Measurements from ENCODE around the gene LIN54. TPM values are rescaled to one million over a fixed set of nuclear protein-coding genes. Genes with fewer than 3 reads are reported as not detected.
"Not testable (repeated sequence)": the region's sequence is repeated elsewhere in the genome, so short reads cannot be mapped to it uniquely, and the experiment has no call there.

The LIN54 gene
- total and polyA plus RNA-seq, 4 donors, result 12.8 to 25.7 (median 17.6) TPM

GRCh38 chr4:83013420-83013867 lies 2.8 kb upstream of the LIN54 start:
- DNase-seq (ENCODE audit: low read depth in 4 of 6, low spot score in 6 of 6), result peak in 1 of 6 donors; percentile 51
- H3K36me3 ChIP-seq (ENCODE audit: control insufficient read depth, insufficient read depth, low read length), result no peaks in the 10 kb centered on the region
- H3K9me3 ChIP-seq (ENCODE audit: control insufficient read depth, insufficient read depth, low read length), result no peaks in the 10 kb centered on the region
- peaks cover 8% of the 10 kb centered on the region for H3K4me1 ChIP-seq (ENCODE audit: control insufficient read depth, insufficient read depth, low read length)
- peak overlapping the region; percentile 82 for H3K27ac ChIP-seq (ENCODE audit: low read depth, low read length)
- no peaks in the 10 kb centered on the region for H3K27me3 ChIP-seq (ENCODE audit: control insufficient read depth, insufficient read depth, low read length)
- peak overlapping the region; percentile 93 for H3K4me3 ChIP-seq (ENCODE audit: low read depth, low read length)
- WGBS (ENCODE audit: insufficient coverage), result 26% methylated on average over 3 of the region's 13 CpGs

- Histone ChIP-seq H3K4me3 (ENCODE audit: low read depth, low read length) (peak overlapping the region; percentile 93), H3K9me3 (ENCODE audit: control insufficient read depth, insufficient read depth, low read length) (no peaks in the 10 kb centered on the region), H3K4me1 (ENCODE audit: control insufficient read depth, insufficient read depth, low read length) (peaks cover 11% of the 10 kb centered on the region), H3K36me3 (ENCODE audit: control insufficient read depth, insufficient read depth, low read length) (no peaks in the 10 kb centered on the region), H3K27me3 (ENCODE audit: control insufficient read depth, insufficient read depth, low read length) (no peaks in the 10 kb centered on the region), H3K27ac (ENCODE audit: low read depth, low read length) (peak overlapping the region; percentile 94)
- peak; percentile 95 to 100 (median 98) for DNase-seq (ENCODE audit: low read depth in 4 of 6, low spot score in 6 of 6)
- 0% methylated on average over 71 of the region's 73 CpGs for WGBS (ENCODE audit: insufficient coverage)
Measured at GRCh38 chr4:83012687-83013419, 2.2 kb upstream of the LIN54 start.

GRCh38 chr4:83012200-83012686 lies 1.6 kb upstream of the LIN54 start:
- Histone ChIP-seq H3K9me3 (ENCODE audit: control insufficient read depth, insufficient read depth, low read length) (no peaks in the 10 kb centered on the region), H3K4me1 (ENCODE audit: control insufficient read depth, insufficient read depth, low read length) (peaks cover 11% of the 10 kb centered on the region), H3K4me3 (ENCODE audit: low read depth, low read length) (peak overlapping the region; percentile 93), H3K27ac (ENCODE audit: low read depth, low read length) (peak overlapping the region; percentile 94), H3K36me3 (ENCODE audit: control insufficient read depth, insufficient read depth, low read length) (no peaks in the 10 kb centered on the region), H3K27me3 (ENCODE audit: control insufficient read depth, insufficient read depth, low read length) (no peaks in the 10 kb centered on the region)
- DNase-seq (ENCODE audit: low read depth in 4 of 6, low spot score in 6 of 6), result peak in 2 of 6 donors; percentile 13 to 31
- WGBS (ENCODE audit: insufficient coverage), result 0% methylated on average over 43 of the region's 43 CpGs

GRCh38 chr4:83011689-83012199 lies 1.1 kb upstream of the LIN54 start:
- peak in 3 of 6 donors; percentile 1 to 10 (median 7) for DNase-seq (ENCODE audit: low read depth in 4 of 6, low spot score in 6 of 6)
- no peaks in the 10 kb centered on the region for H3K27me3 ChIP-seq (ENCODE audit: control insufficient read depth, insufficient read depth, low read length)
- peak overlapping the region; percentile 93 for H3K4me3 ChIP-seq (ENCODE audit: low read depth, low read length)
- WGBS (ENCODE audit: insufficient coverage), result 0% methylated on average over 3 of the region's 5 CpGs
- peaks cover 11% of the 10 kb centered on the region for H3K4me1 ChIP-seq (ENCODE audit: control insufficient read depth, insufficient read depth, low read length)
- peak overlapping the region; percentile 94 for H3K27ac ChIP-seq (ENCODE audit: low read depth, low read length)
- H3K9me3 ChIP-seq (ENCODE audit: control insufficient read depth, insufficient read depth, low read length), result no peaks in the 10 kb centered on the region
- no peaks in the 10 kb centered on the region for H3K36me3 ChIP-seq (ENCODE audit: control insufficient read depth, insufficient read depth, low read length)

- peak in 1 of 6 donors; percentile 21 for DNase-seq (ENCODE audit: low read depth in 4 of 6, low spot score in 6 of 6)
- H3K9me3 ChIP-seq (ENCODE audit: control insufficient read depth, insufficient read depth, low read length), result no peaks in the 10 kb centered on the region
- peaks cover 11% of the 10 kb centered on the region for H3K4me1 ChIP-seq (ENCODE audit: control insufficient read depth, insufficient read depth, low read length)
- H3K4me3 ChIP-seq (ENCODE audit: low read depth, low read length), result peak overlapping the region; percentile 93
- H3K27me3 ChIP-seq (ENCODE audit: control insufficient read depth, insufficient read depth, low read length), result no peaks in the 10 kb centered on the region
- WGBS (ENCODE audit: insufficient coverage), result 0% methylated on average over 10 of the region's 14 CpGs
- H3K36me3 ChIP-seq (ENCODE audit: control insufficient read depth, insufficient read depth, low read length), result no peaks in the 10 kb centered on the region
- H3K27ac ChIP-seq (ENCODE audit: low read depth, low read length), result peak overlapping the region; percentile 94
Measured at GRCh38 chr4:83010111-83010521, 507 bp downstream of the LIN54 start.

GRCh38 chr4:83009529-83009928 lies 1.1 kb downstream of the LIN54 start:
- Histone ChIP-seq H3K27ac (ENCODE audit: low read depth, low read length) (no peak overlapping the region), H3K36me3 (ENCODE audit: control insufficient read depth, insufficient read depth, low read length) (no peaks in the 10 kb centered on the region), H3K4me1 (ENCODE audit: control insufficient read depth, insufficient read depth, low read length) (peaks cover 11% of the 10 kb centered on the region), H3K9me3 (ENCODE audit: control insufficient read depth, insufficient read depth, low read length) (no peaks in the 10 kb centered on the region), H3K4me3 (ENCODE audit: low read depth, low read length) (peak overlapping the region; percentile 93), H3K27me3 (ENCODE audit: control insufficient read depth, insufficient read depth, low read length) (no peaks in the 10 kb centered on the region)
- peak in 1 of 6 donors; percentile 1 for DNase-seq (ENCODE audit: low read depth in 4 of 6, low spot score in 6 of 6)
- whole genome bisulfite sequencing (ENCODE audit: insufficient coverage), result no CpG with 5 or more reads among the region's 3 CpGs

- not testable (repeated sequence) for H3K36me3 ChIP-seq (ENCODE audit: control insufficient read depth, insufficient read depth, low read length); H3K27ac ChIP-seq (ENCODE audit: low read depth, low read length); H3K4me3 ChIP-seq (ENCODE audit: low read depth, low read length); H3K27me3 ChIP-seq (ENCODE audit: control insufficient read depth, insufficient read depth, low read length); DNase-seq (ENCODE audit: low read depth in 4 of 6, low spot score in 6 of 6); H3K9me3 ChIP-seq (ENCODE audit: control insufficient read depth, insufficient read depth, low read length); H3K4me1 ChIP-seq (ENCODE audit: control insufficient read depth, insufficient read depth, low read length)
- 96% methylated on average over 8 of the region's 14 CpGs for WGBS (ENCODE audit: insufficient coverage)
Measured at GRCh38 chr4:83003044-83003791, 7.4 kb downstream of the LIN54 start.

- H3K36me3 ChIP-seq (ENCODE audit: control insufficient read depth, insufficient read depth, low read length), result no peaks in the 10 kb centered on the region
- 100% methylated on average over 1 of the region's 3 CpGs for WGBS (ENCODE audit: insufficient coverage)
- H3K9me3 ChIP-seq (ENCODE audit: control insufficient read depth, insufficient read depth, low read length), result no peaks in the 10 kb centered on the region
- no peak for DNase-seq (ENCODE audit: low read depth in 4 of 6, low spot score in 6 of 6)
- no peaks in the 10 kb centered on the region for H3K27me3 ChIP-seq (ENCODE audit: control insufficient read depth, insufficient read depth, low read length)
- H3K4me1 ChIP-seq (ENCODE audit: control insufficient read depth, insufficient read depth, low read length), result no peaks in the 10 kb centered on the region
- no peak overlapping the region for H3K4me3 ChIP-seq (ENCODE audit: low read depth, low read length)
- H3K27ac ChIP-seq (ENCODE audit: low read depth, low read length), result no peak overlapping the region
Measured at GRCh38 chr4:83002329-83002728, 8.3 kb downstream of the LIN54 start.

GRCh38 chr4:82998898-82999297 lies 11.7 kb downstream of the LIN54 start:
- peak in 1 of 6 donors; percentile 50 for DNase-seq (ENCODE audit: low read depth in 4 of 6, low spot score in 6 of 6)

More at GRCh38 chr4:82998898-82999297, 11.7 kb downstream of the LIN54 start:
- no peak overlapping the region for H3K27ac ChIP-seq (ENCODE audit: low read depth, low read length)
- no peaks in the 10 kb centered on the region for H3K4me1 ChIP-seq (ENCODE audit: control insufficient read depth, insufficient read depth, low read length)
- no peak overlapping the region for H3K4me3 ChIP-seq (ENCODE audit: low read depth, low read length)
- H3K36me3 ChIP-seq (ENCODE audit: control insufficient read depth, insufficient read depth, low read length), result no peaks in the 10 kb centered on the region
- H3K27me3 ChIP-seq (ENCODE audit: control insufficient read depth, insufficient read depth, low read length), result no peaks in the 10 kb centered on the region
- no peaks in the 10 kb centered on the region for H3K9me3 ChIP-seq (ENCODE audit: control insufficient read depth, insufficient read depth, low read length)

All from spinal cord (tissue), 10 donors.